Right atrium auricular region (tissue), 2 donors: ENCODE results near the gene LATS1. TPM values are rescaled to one million over a fixed set of nuclear protein-coding genes. Genes with fewer than 3 reads are reported as not detected.

Source experiments
- DNase-seq: peaks from one replicate; pipeline ENCODE4 v3.0.0-alpha.2; 2019; ENCODE audit warnings: low spot score
- H3K27ac ChIP-seq, 2 donors: fragments of 200-600 bp; sonication (generic); 1 replicate in 1 of 2; 2 replicates in 1 of 2; pipeline ENCODE4 v1.5.1; 2016 to 2019
- H3K27me3 ChIP-seq, 2 donors: fragments of 200-600 bp; sonication (generic); one replicate each; pipeline versions ENCODE4 v1.5.1 to v1.6.0; 2017 to 2019
- H3K36me3 ChIP-seq: fragments of 200-600 bp; sonication (generic); one replicate; pipeline ENCODE4 v1.5.1; 2016
- H3K4me1 ChIP-seq, 2 donors: fragments of 200-600 bp; sonication (generic); one replicate each; pipeline versions ENCODE4 v1.5.1 to v1.6.0; 2017 to 2019
- H3K4me3 ChIP-seq, 2 donors: fragments of 200-600 bp; sonication (generic); 1 replicate in 1 of 2; 2 replicates in 1 of 2; pipeline ENCODE4 v1.5.1; 2017 to 2019; ENCODE audit warnings: mild to moderate bottlenecking in 1 of 2, moderate library complexity in 1 of 2
- H3K9me3 ChIP-seq, 2 donors: fragments of 200-600 bp; sonication (generic); one replicate each; pipeline ENCODE4 v1.5.1; 2019
- total RNA-seq, 2 donors: library from RNA; depleted of rRNA; stranded (reverse); fragments of >200 nt; gene quantifications; one replicate each; pipeline ENCODE4 v1.1.0, GENCODE V29; 2016
- TF ChIP-seq, protein P1 (sequence below), 2 donors: fragments of 200-600 bp; sonication (generic); IDR thresholded peaks; one replicate each; pipeline ENCODE4 v1.5.1; 2019; ENCODE audit warnings: antibody characterized with exemption in 2 of 2

The LATS1 gene
- total RNA-seq, 2 donors from 2014 or later = 10.5 to 13.7 TPM

DNA sequence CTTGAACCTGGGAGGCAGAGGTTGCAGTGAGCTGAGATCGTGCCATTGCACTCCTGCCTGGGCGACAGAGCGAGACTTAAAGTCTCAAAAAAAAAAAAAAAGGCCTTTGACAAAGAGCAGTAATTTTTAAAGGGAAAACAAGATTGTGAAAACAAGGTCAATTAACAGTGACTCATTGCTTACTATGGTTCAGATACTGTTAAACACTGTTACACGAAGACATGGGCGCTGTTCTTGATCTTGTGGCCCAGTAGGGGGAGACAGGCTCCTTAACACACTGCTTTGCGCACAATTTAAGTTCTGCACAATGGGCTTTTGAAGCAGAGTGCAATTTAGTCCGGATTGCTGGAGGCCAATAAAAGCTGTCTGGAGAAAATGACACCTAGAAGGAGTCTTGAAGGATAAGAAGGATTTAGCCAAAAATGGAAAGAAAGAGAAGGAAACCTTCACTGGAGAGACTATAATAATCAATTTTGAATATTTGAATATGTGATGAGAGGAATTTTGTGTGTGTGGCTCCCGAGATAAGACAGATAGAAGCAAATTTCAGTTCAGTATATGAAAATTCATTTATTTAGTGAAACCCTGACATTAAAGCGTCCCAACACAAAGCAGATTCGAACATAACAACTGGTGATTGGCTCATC is 6.0 kb upstream of the LATS1 start:
- Histone ChIP-seq H3K4me3 (no peak overlapping the region), H3K36me3 (peaks cover 8% of the 10 kb centered on the region), H3K4me1 (peaks cover 0 to under 1% of the 10 kb centered on the region in 2 donors), H3K27ac (no peak overlapping the region), H3K9me3 (no peaks in the 10 kb centered on the region), H3K27me3 (no peaks in the 10 kb centered on the region)
- no peak for DNase-seq
- TF ChIP-seq, protein P1, sequence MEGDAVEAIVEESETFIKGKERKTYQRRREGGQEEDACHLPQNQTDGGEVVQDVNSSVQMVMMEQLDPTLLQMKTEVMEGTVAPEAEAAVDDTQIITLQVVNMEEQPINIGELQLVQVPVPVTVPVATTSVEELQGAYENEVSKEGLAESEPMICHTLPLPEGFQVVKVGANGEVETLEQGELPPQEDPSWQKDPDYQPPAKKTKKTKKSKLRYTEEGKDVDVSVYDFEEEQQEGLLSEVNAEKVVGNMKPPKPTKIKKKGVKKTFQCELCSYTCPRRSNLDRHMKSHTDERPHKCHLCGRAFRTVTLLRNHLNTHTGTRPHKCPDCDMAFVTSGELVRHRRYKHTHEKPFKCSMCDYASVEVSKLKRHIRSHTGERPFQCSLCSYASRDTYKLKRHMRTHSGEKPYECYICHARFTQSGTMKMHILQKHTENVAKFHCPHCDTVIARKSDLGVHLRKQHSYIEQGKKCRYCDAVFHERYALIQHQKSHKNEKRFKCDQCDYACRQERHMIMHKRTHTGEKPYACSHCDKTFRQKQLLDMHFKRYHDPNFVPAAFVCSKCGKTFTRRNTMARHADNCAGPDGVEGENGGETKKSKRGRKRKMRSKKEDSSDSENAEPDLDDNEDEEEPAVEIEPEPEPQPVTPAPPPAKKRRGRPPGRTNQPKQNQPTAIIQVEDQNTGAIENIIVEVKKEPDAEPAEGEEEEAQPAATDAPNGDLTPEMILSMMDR (IDR thresholded peaks at IDR 0.05) = peak; percentile 54 to 68

- Histone ChIP-seq H3K9me3 (no peaks in the 10 kb centered on the region), H3K36me3 (peaks cover 1% of the 10 kb centered on the region), H3K4me3 (no peak overlapping the region), H3K27me3 (no peaks in the 10 kb centered on the region), H3K27ac (no peak overlapping the region), H3K4me1 (peaks cover 0 to 5% of the 10 kb centered on the region in 2 donors)
- TF ChIP-seq, protein P1 (IDR thresholded peaks at IDR 0.05) = no peak
- no peak for DNase-seq
Observed at GRCh38 chr6:149723262-149723661, 5.4 kb upstream of the LATS1 start.

- TF ChIP-seq, protein P1 (IDR thresholded peaks at IDR 0.05) = no peak
- H3K4me1 ChIP-seq = peaks cover 0 to 25% of the 10 kb centered on the region in 2 donors
- DNase-seq = no peak
- H3K9me3 ChIP-seq = no peaks in the 10 kb centered on the region
- H3K27me3 ChIP-seq = no peaks in the 10 kb centered on the region
- no peaks in the 10 kb centered on the region for H3K36me3 ChIP-seq
- H3K4me3 ChIP-seq = no peak overlapping the region
- H3K27ac ChIP-seq = no peak overlapping the region
Observed at GRCh38 chr6:149719531-149719930, 1.6 kb upstream of the LATS1 start.

- H3K4me3 ChIP-seq = peak overlapping the region; percentile 73 to 93
- DNase-seq = no peak
- TF ChIP-seq, protein P1 (IDR thresholded peaks at IDR 0.05) = no peak
- no peaks in the 10 kb centered on the region for H3K9me3 ChIP-seq
- H3K27ac ChIP-seq = peak overlapping the region; percentile 97 to 100
- no peaks in the 10 kb centered on the region for H3K27me3 ChIP-seq
- H3K4me1 ChIP-seq = peaks cover 0 to 31% of the 10 kb centered on the region in 2 donors
- H3K36me3 ChIP-seq = no peaks in the 10 kb centered on the region
Observed at GRCh38 chr6:149717255-149717587, 680 bp downstream of the LATS1 start.

DNA sequence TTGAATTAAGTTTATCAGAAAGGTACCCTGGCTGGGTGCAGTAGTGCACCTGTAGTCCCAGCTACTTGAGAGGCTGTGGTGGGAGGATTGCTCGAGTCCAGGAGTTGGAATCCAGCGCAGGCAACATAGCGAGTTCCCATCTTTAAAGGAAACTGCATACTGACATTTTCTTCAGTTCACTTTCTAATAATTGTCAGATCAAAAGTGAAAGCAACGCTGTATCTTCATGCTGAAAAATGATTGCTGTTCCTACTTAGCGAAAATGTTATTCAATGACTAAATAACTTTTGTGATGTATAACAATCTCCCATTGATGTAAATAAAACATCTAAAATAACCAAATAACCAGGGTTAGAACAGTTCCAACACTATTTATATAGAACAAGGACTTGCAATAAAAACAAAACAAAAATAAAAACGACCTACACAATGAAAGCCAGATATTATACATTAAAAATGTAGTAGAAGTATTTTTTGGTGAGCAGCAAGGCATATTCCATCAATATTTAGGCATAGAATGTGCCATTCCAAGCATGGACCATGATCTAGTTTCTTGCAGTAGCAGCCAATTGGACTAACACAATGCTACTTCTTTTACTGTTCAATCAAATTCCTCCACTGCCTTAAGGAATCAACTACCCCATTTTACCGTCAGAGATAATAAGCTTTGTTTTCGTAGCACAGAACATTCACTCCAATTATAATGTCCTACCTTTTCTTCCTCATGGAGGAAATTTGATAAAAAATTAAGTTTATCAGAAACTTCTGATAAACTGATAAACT is 1.5 kb downstream of the LATS1 start:
- DNase-seq = no peak
- Histone ChIP-seq H3K4me1 (peaks cover 0 to 31% of the 10 kb centered on the region in 2 donors), H3K27me3 (no peaks in the 10 kb centered on the region), H3K36me3 (no peaks in the 10 kb centered on the region), H3K9me3 (no peaks in the 10 kb centered on the region), H3K4me3 (peak overlapping the region; percentile 73 to 93), H3K27ac (peak overlapping the region; percentile 97 to 100)
- TF ChIP-seq, protein P1 (IDR thresholded peaks at IDR 0.05) = no peak
